Stimulated activated CD4-positive, alpha-beta T cell treated with anti-CD3 and anti-CD28 coated beads, Interleukin-2, amount 100 ng/mL, for 4 hours (primary cell): ENCODE data around the gene RGPD3.

Experiments used
- DNase-seq: peaks from one replicate; pipeline ENCODE4 v3.0.0-alpha.2; 2020; ENCODE audit warnings: low read depth

The RGPD3 gene

DNA sequence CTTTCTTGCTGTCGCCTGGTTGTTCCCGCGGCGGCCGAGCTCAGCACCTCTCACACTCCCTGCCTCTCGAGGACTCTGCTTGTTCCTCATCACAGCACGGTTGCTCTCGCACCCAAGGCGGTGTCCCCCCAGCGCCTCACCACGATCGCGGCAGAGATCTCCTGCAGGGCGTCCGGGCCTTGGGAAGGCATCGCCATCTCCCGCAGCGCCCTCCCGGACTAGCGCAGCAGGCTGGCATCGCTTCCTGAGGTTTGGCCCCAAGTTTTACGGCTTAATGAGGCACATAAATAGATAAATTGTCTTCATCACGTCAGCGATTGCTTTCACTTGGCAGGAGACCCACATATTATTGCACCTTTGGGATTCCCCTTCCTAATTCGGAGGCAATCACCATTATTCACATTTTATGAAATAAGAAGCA is 125.4 kb downstream of the RGPD3 start:
- no peak for DNase-seq

DNA sequence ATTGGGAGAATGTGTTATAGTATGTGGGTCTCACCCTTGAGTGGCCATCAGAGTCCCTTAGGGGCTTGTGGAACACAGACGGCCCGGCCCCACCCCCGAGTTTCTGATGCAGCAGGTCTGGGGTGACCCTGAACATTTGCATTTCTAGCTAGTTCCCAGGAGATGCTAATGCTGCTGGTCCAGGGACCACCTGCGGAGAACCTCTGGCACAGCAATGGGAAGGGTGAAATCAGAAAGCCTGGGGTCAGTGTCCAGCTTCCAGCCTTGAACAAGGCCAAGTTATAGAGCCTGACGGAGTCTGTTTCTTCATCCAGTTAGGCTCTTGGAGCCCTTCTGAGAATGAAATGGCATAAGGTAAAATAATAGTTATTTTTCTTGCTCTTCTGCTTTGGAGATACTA is 126.5 kb downstream of the RGPD3 start:
- DNase-seq = no peak
